ENCODE data around the gene TMA7.

Gene TMA7

GRCh38 chr3:48430708-48431101 is 9.4 kb upstream of the TMA7 start:
- H3K4me3 ChIP-seq (ENCODE audit: low read depth, low read length): no peak overlapping the region
- peaks cover 0 to 38% of the 10 kb centered on the region in 2 experiments; a peak in 1 of 3 replicates for H3K36me3 ChIP-seq (ENCODE audit: control insufficient read depth in 2 of 2, insufficient read depth in 1 of 2, low read length in 2 of 2)
- no peaks in the 10 kb centered on the region for H3K9me3 ChIP-seq (ENCODE audit: control insufficient read depth, insufficient read depth, low read depth, low read length)
- TF ChIP-seq ZFHX2 (tag by site-specific recombination; conservative IDR thresholded peaks at IDR 0.05) (peak; percentile 37; the same call in 1 of the 2 replicates), ZSCAN5A (tag by site-specific recombination; IDR thresholded peaks at IDR 0.05) (no peak), ZNF398 (tag by site-specific recombination; IDR thresholded peaks at IDR 0.05) (peak; percentile 91), ZNF654 (tag by site-specific recombination; IDR thresholded peaks at IDR 0.05; ENCODE audit: low read depth) (no peak), PBX3 (CRISPR knock-in tag; IDR thresholded peaks at IDR 0.05) (no peak), ZNF529 (tag by site-specific recombination; IDR thresholded peaks at IDR 0.05; ENCODE audit: insufficient replicate concordance) (no peak), ZNF768 (tag by site-specific recombination; IDR thresholded peaks at IDR 0.05) (no peak)
- POLR2A ChIA-PET: interaction anchor here (1.2 kb wide), 1 partner anchor 9 kb away, joined by 3 read pairs; the partner anchor contains the start of genes CCDC51 and TMA7
- peaks cover 3% of the 10 kb centered on the region; the same call in 1 of the 2 replicates for H3K4me1 ChIP-seq (ENCODE audit: control insufficient read depth, insufficient read depth, low read length)
- CTCF ChIA-PET: interaction anchor here (2.9 kb wide), 1 partner anchor 30 kb away, joined by 9 read pairs; no protein-coding TSS in a partner anchor
- no peak overlapping the region for H3K27ac ChIP-seq (ENCODE audit: extremely low read depth, low read depth, low read length)

- POLR2A ChIA-PET: interaction anchor here (1.9 kb wide), 1 partner anchor 31 kb away, joined by 10 read pairs; no protein-coding TSS in a partner anchor
These were observed 8.6 kb upstream of the TMA7 start for GRCh38 chr3:48431224-48432029.

More at GRCh38 chr3:48431224-48432029, 8.6 kb upstream of the TMA7 start:
- Histone ChIP-seq H3K9me3 (ENCODE audit: control insufficient read depth, insufficient read depth, low read depth, low read length) (no peaks in the 10 kb centered on the region), H3K27ac (ENCODE audit: extremely low read depth, low read depth, low read length) (no peak overlapping the region), H3K4me1 (ENCODE audit: control insufficient read depth, insufficient read depth, low read length) (peaks cover 3% of the 10 kb centered on the region; the same call in 1 of the 2 replicates), H3K4me3 (ENCODE audit: low read depth, low read length) (no peak overlapping the region), H3K36me3 (ENCODE audit: control insufficient read depth in 2 of 2, insufficient read depth in 1 of 2, low read length in 2 of 2) (peaks cover 0 to 38% of the 10 kb centered on the region in 2 experiments; a peak in 1 of 3 replicates)
- no peak for TF ChIP-seq ZBTB48 (tag by site-specific recombination; IDR thresholded peaks at IDR 0.05)
- TF ChIP-seq ZNF302 (tag by site-specific recombination; IDR thresholded peaks at IDR 0.05; ENCODE audit: low read depth): no peak
- TF ChIP-seq ZXDB (tag by site-specific recombination; IDR thresholded peaks at IDR 0.05): no peak
- no peak for TF ChIP-seq KLF17 (tag by site-specific recombination; IDR thresholded peaks at IDR 0.05)
- TF ChIP-seq ZNF311 (tag by site-specific recombination; IDR thresholded peaks at IDR 0.05; ENCODE audit: borderline replicate concordance): no peak
- TF ChIP-seq ZNF184 (tag by site-specific recombination; IDR thresholded peaks at IDR 0.05): no peak
- CTCF ChIA-PET: interaction anchor here (1.5 to 5.9 kb wide), 3 partner anchors 23 to 31 kb away, joined by 4 to 238 read pairs (median 9); no protein-coding TSS in a partner anchor
